Measurements from ENCODE around the gene EML4. TPM values are rescaled to one million over a fixed set of nuclear protein-coding genes. Genes with fewer than 3 reads are reported as not detected.
"Not testable (repeated sequence)": the region's sequence is repeated elsewhere in the genome, so short reads cannot be mapped to it uniquely, and the experiment has no call there.

The EML4 gene
- total RNA-seq, 1 donor from 2014 or later: 117 TPM

GRCh38 chr2:42172566-42172965 is 3.4 kb downstream of the EML4 start:
- no peak for DNase-seq (ENCODE audit: extremely low spot score, unreplicated experiment)
- Mint-ChIP-seq H3K4me3 (no peak overlapping the region), H3K4me1 (ENCODE audit: unreplicated experiment) (peaks cover 18% of the 10 kb centered on the region), H3K36me3 (peaks cover 7% of the 10 kb centered on the region), H3K27me3 (no peaks in the 10 kb centered on the region), H3K9me3 (no peaks in the 10 kb centered on the region), H3K27ac (no peak overlapping the region)
- TF ChIP-seq CTCF (conservative IDR thresholded peaks at IDR 0.05): no peak

- DNase-seq (ENCODE audit: extremely low spot score, unreplicated experiment); H3K9me3 Mint-ChIP-seq; H3K4me3 Mint-ChIP-seq; H3K27me3 Mint-ChIP-seq; H3K27ac Mint-ChIP-seq; H3K36me3 Mint-ChIP-seq: not testable (repeated sequence)
- peaks cover 23% of the 10 kb centered on the region for H3K4me1 Mint-ChIP-seq (ENCODE audit: unreplicated experiment)
Measured at GRCh38 chr2:42173467-42173866, 4.3 kb downstream of the EML4 start.

- TF ChIP-seq CTCF (conservative IDR thresholded peaks at IDR 0.05): no peak
- H3K9me3 Mint-ChIP-seq: peaks cover 6% of the 10 kb centered on the region
- peaks cover 31% of the 10 kb centered on the region for H3K4me1 Mint-ChIP-seq (ENCODE audit: unreplicated experiment)
- no peak overlapping the region for H3K27ac Mint-ChIP-seq
- H3K27me3 Mint-ChIP-seq: no peaks in the 10 kb centered on the region
- no peak overlapping the region for H3K4me3 Mint-ChIP-seq
- no peak for DNase-seq (ENCODE audit: extremely low spot score, unreplicated experiment)
- H3K36me3 Mint-ChIP-seq: peaks cover 21% of the 10 kb centered on the region
Measured at GRCh38 chr2:42176992-42177738, 8.0 kb downstream of the EML4 start.

GRCh38 chr2:42178335-42178734 is 9.2 kb downstream of the EML4 start:
- H3K27me3 Mint-ChIP-seq: no peaks in the 10 kb centered on the region
- H3K27ac Mint-ChIP-seq: no peak overlapping the region
- TF ChIP-seq CTCF (conservative IDR thresholded peaks at IDR 0.05): no peak
- H3K4me1 Mint-ChIP-seq (ENCODE audit: unreplicated experiment): peaks cover 30% of the 10 kb centered on the region
- H3K36me3 Mint-ChIP-seq: peaks cover 29% of the 10 kb centered on the region
- H3K4me3 Mint-ChIP-seq: no peak overlapping the region
- no peak for DNase-seq (ENCODE audit: extremely low spot score, unreplicated experiment)
- peaks cover 6% of the 10 kb centered on the region for H3K9me3 Mint-ChIP-seq

- DNase-seq (ENCODE audit: extremely low spot score, unreplicated experiment): no peak
- peaks cover 10% of the 10 kb centered on the region for H3K9me3 Mint-ChIP-seq
- H3K27me3 Mint-ChIP-seq: no peaks in the 10 kb centered on the region
- H3K4me3 Mint-ChIP-seq: no peak overlapping the region
- H3K36me3 Mint-ChIP-seq: peaks cover 33% of the 10 kb centered on the region
- H3K27ac Mint-ChIP-seq: no peak overlapping the region
- TF ChIP-seq CTCF (conservative IDR thresholded peaks at IDR 0.05): no peak
- H3K4me1 Mint-ChIP-seq (ENCODE audit: unreplicated experiment): peaks cover 30% of the 10 kb centered on the region
Measured at GRCh38 chr2:42180300-42180699, 11.1 kb downstream of the EML4 start.

- Mint-ChIP-seq H3K9me3 (peaks cover 10% of the 10 kb centered on the region), H3K27ac (peak overlapping the region; percentile 64), H3K4me1 (ENCODE audit: unreplicated experiment) (peaks cover 29% of the 10 kb centered on the region), H3K4me3 (no peak overlapping the region), H3K27me3 (no peaks in the 10 kb centered on the region), H3K36me3 (peaks cover 26% of the 10 kb centered on the region)
- TF ChIP-seq CTCF (conservative IDR thresholded peaks at IDR 0.05): no peak
- no peak for DNase-seq (ENCODE audit: extremely low spot score, unreplicated experiment)
Measured at GRCh38 chr2:42182654-42183308, 13.6 kb downstream of the EML4 start.

All from type B pancreatic cell (in vitro differentiated cells).